SJCRH30 (cell line): ENCODE measurements around the gene RTP5. TPM values are rescaled to one million over a fixed set of nuclear protein-coding genes. Genes with fewer than 3 reads are reported as not detected.
"Not testable (repeated sequence)": the region's sequence is repeated elsewhere in the genome, so short reads cannot be mapped to it uniquely, and the experiment has no call there.

Experiments
- DNase-seq, 2 experiments: peaks; one replicate each; pipeline ENCODE4 v3.0.0-alpha.2; 2015 to 2020
- H3K27ac ChIP-seq: fragments of 250-450 bp; sonication (Bioruptor Pico); 2 replicates; pipeline ENCODE4 v1.5.1; 2020; ENCODE audit warnings: mild to moderate bottlenecking, moderate library complexity
- H3K27me3 ChIP-seq: fragments of 250-450 bp; sonication (Bioruptor Pico); 2 replicates; pipeline ENCODE4 v1.5.1; 2020; ENCODE audit warnings: mild to moderate bottlenecking, moderate library complexity
- H3K36me3 ChIP-seq: fragments of 250-450 bp; sonication (Bioruptor Pico); 2 replicates; pipeline ENCODE4 v1.5.1; 2020; ENCODE audit warnings: mild to moderate bottlenecking, moderate library complexity
- H3K4me1 ChIP-seq: fragments of 250-450 bp; sonication (Bioruptor Pico); 2 replicates; pipeline ENCODE4 v1.5.1; 2020; ENCODE audit warnings: mild to moderate bottlenecking, moderate library complexity
- H3K4me3 ChIP-seq: fragments of 250-450 bp; sonication (Bioruptor Pico); 2 replicates; pipeline ENCODE4 v1.5.1; 2020; ENCODE audit warnings: mild to moderate bottlenecking, moderate library complexity
- H3K9me3 ChIP-seq: fragments of 250-450 bp; sonication (Bioruptor Pico); replicated peaks from 2 replicates; pipeline ENCODE4 v1.5.1; 2020; ENCODE audit warnings: mild to moderate bottlenecking, moderate library complexity
- total RNA-seq: library from RNA; depleted of rRNA; stranded (reverse); fragments of >200 nt; shearing (Covaris generic); gene quantifications from 2 replicates; pipeline ENCODE4 v1.2.3, GENCODE V29; 2014; rRNA removed

RTP5 gene
- total RNA-seq, 1 experiment from 2014 or later: not detected

GRCh38 chr2:241910604-241911520 lies 41.3 kb downstream of the RTP5 start:
- Histone ChIP-seq H3K4me1 (no peaks in the 10 kb centered on the region), H3K27me3 (no peaks in the 10 kb centered on the region), H3K4me3 (no peak overlapping the region), H3K36me3 (no peaks in the 10 kb centered on the region), H3K27ac (no peak overlapping the region), H3K9me3 (no peaks in the 10 kb centered on the region)
- DNase-seq: no peak

DNA sequence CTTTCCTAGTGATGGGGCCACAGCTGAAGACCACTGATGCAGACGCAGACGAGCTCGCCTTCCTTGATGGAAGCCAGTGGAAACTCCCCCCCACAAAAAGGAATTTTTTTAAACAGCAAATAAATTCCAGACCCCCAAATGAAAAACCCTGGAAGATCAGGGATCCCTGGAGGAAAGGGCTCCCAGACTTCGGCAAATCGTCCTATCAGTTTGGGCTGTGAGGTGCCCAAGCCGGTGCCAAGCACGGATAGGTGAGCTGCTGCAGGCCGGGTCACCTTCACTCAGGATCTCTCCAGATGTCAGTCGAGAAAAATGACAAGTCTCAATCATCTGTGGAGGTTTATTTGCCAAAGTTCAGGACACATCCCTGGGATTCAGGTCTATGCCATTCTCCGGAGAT lies 42.0 kb downstream of the RTP5 start:
- no peak for DNase-seq
- Histone ChIP-seq H3K27me3 (no peaks in the 10 kb centered on the region), H3K9me3 (no peaks in the 10 kb centered on the region), H3K4me3 (no peak overlapping the region), H3K27ac (no peak overlapping the region), H3K36me3 (no peaks in the 10 kb centered on the region), H3K4me1 (no peaks in the 10 kb centered on the region)

- H3K4me3 ChIP-seq: no peak overlapping the region
- H3K4me1 ChIP-seq: no peaks in the 10 kb centered on the region
- no peaks in the 10 kb centered on the region for H3K27me3 ChIP-seq
- DNase-seq: no peak
- no peaks in the 10 kb centered on the region for H3K9me3 ChIP-seq
- no peak overlapping the region for H3K27ac ChIP-seq
- H3K36me3 ChIP-seq: no peaks in the 10 kb centered on the region
Measured at GRCh38 chr2:241912021-241912555, 42.6 kb downstream of the RTP5 start.

- Histone ChIP-seq H3K27ac (no peak overlapping the region), H3K27me3 (no peaks in the 10 kb centered on the region), H3K36me3 (no peaks in the 10 kb centered on the region), H3K4me1 (no peaks in the 10 kb centered on the region), H3K4me3 (no peak overlapping the region), H3K9me3 (no peaks in the 10 kb centered on the region)
- no peak for DNase-seq
Measured at GRCh38 chr2:241913703-241914102, 44.2 kb downstream of the RTP5 start.

DNA sequence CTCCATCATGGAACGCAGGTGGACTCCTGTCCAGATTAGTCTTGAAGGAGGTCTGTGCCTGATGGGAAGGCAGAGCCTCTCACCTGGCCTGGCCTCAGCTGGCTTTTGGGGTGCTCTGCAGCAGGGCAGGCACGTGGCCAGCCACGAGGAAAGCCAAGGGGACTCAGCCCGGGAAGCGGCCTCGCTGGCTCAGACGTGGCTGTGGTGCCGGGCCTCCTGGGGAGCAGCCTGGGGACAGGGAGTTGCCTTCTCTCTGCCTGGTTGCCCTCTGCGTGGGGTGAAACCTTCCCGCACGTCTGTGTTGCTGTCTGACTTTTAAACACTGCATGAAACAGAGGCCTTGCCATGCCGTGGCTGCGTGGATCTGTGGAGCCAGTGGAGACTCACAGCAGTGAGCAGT lies 45.0 kb downstream of the RTP5 start:
- DNase-seq: no peak
- H3K36me3 ChIP-seq: no peaks in the 10 kb centered on the region
- H3K27ac ChIP-seq: no peak overlapping the region
- H3K4me1 ChIP-seq: no peaks in the 10 kb centered on the region
- H3K4me3 ChIP-seq: no peak overlapping the region
- no peaks in the 10 kb centered on the region for H3K27me3 ChIP-seq
- no peaks in the 10 kb centered on the region for H3K9me3 ChIP-seq

DNA sequence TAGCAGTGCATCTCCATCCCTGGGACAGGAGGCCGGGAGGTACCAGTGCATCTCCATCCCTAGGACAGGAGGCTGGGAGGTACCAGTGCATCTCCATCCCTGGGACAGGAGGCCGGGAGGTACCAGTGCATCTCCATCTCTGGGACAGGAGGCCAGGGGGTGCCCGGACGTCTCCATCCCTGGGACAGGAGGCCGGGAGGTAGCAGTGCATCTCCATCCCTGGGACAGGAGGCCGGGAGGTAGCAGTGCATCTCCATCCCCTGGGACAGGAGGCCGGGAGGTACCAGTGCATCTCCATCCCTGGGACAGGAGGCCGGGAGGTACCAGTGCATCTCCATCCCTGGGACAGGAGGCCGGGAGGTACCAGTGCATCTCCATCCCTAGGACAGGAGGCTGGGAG lies 52.1 kb downstream of the RTP5 start:
- H3K4me3 ChIP-seq, H3K9me3 ChIP-seq, H3K27me3 ChIP-seq, DNase-seq, H3K27ac ChIP-seq, H3K4me1 ChIP-seq, H3K36me3 ChIP-seq: not testable (repeated sequence)

- no peaks in the 10 kb centered on the region for H3K9me3 ChIP-seq
- H3K4me3 ChIP-seq: no peak overlapping the region
- no peak for DNase-seq
- H3K36me3 ChIP-seq: no peaks in the 10 kb centered on the region
- H3K27me3 ChIP-seq: peaks cover 6% of the 10 kb centered on the region
- H3K27ac ChIP-seq: no peak overlapping the region
- peaks cover 5% of the 10 kb centered on the region for H3K4me1 ChIP-seq
Measured at GRCh38 chr2:241922411-241922810, 52.9 kb downstream of the RTP5 start.

- DNase-seq, H3K4me1 ChIP-seq, H3K27me3 ChIP-seq, H3K27ac ChIP-seq, H3K36me3 ChIP-seq, H3K4me3 ChIP-seq, H3K9me3 ChIP-seq: not testable (repeated sequence)
Measured at GRCh38 chr2:241922816-241923601, 53.5 kb downstream of the RTP5 start.

Other genes starting within 250 kb of the RTP5 start
- 48.9 and 51.9 TPM in 2 replicates for gene THAP4, start 232.6 kb upstream of the RTP5 start, total RNA-seq
- gene ATG4B, start 232.0 kb upstream of the RTP5 start, total RNA-seq: 73.5 and 78.0 TPM in 2 replicates
- gene DTYMK, start 182.9 kb upstream of the RTP5 start, total RNA-seq: 113 and 121 TPM in 2 replicates
- 48.8 and 53.2 TPM in 2 replicates for gene ING5, start 167.7 kb upstream of the RTP5 start, total RNA-seq
- gene D2HGDH, start 135.1 kb upstream of the RTP5 start, total RNA-seq: 4.3 and 5.1 TPM in 2 replicates
- not detected in 2 replicates for gene GAL3ST2, start 92.9 kb upstream of the RTP5 start, total RNA-seq
- gene NEU4, start 60.5 kb upstream of the RTP5 start, total RNA-seq: 6.8 and 7.5 TPM in 2 replicates
- gene PDCD1, start 10.8 kb upstream of the RTP5 start, total RNA-seq: 0.08 and 0.28 TPM in 2 replicates